SH-SY5Y (cell line): ENCODE data around the gene MUCL1.

Experiments used
- GATA2 ChIP-seq: IDR thresholded peaks from 2 replicates; pipeline ENCODE4 v1.6.1; 2011; ENCODE audit warnings: mild to moderate bottlenecking, low read depth, low read length
- GATA3 ChIP-seq: IDR thresholded peaks from 2 replicates; pipeline ENCODE4 v1.6.1; 2011; ENCODE audit warnings: low read depth, mild to moderate bottlenecking, low read length, moderate library complexity

GRCh38 chr12:54840244-54840865 is 14.0 kb upstream of the MUCL1 start:
- TF ChIP-seq GATA2 (no peak), GATA3 (no peak)
